Tibial nerve (tissue), 4 donors: ENCODE measurements around the gene EMC9. TPM values are rescaled to one million over a fixed set of nuclear protein-coding genes. Genes with fewer than 3 reads are reported as not detected.
A peak's percentile ranks its signal among the peaks of the same experiment; 100 is the strongest.

Experiments used
- DNase-seq, 2 donors: peaks; one replicate each; pipeline ENCODE4 v3.0.0-alpha.2; 2019; ENCODE audit warnings: low spot score in 2 of 2
- H3K27ac ChIP-seq, 4 donors: fragments of 200-600 bp; sonication (generic) in 3 of 4; one replicate each; pipeline ENCODE4 v1.5.1; 2017 to 2019; ENCODE audit warnings: mild to moderate bottlenecking in 1 of 4
- H3K27me3 ChIP-seq, 2 donors: fragments of 200-600 bp; sonication (generic) in 1 of 2; one replicate each; pipeline versions ENCODE4 v1.5.1 to v1.6.0; 2017 to 2019
- H3K36me3 ChIP-seq, 3 donors: fragments of 200-600 bp; sonication (generic); one replicate each; pipeline ENCODE4 v1.5.1; 2018 to 2019
- H3K4me1 ChIP-seq, 4 donors: fragments of 200-600 bp; sonication (generic) in 3 of 4; one replicate each; pipeline ENCODE4 v1.5.1; 2017 to 2019
- H3K4me3 ChIP-seq, 4 donors: fragments of 200-600 bp; sonication (generic) in 3 of 4; one replicate each; pipeline ENCODE4 v1.5.1; 2017 to 2019; ENCODE audit warnings: mild to moderate bottlenecking in 1 of 4, moderate library complexity in 1 of 4
- H3K9me3 ChIP-seq, 4 donors: fragments of 200-600 bp; sonication (generic) in 3 of 4; one replicate each; pipeline ENCODE4 v1.5.1; 2017 to 2019
- EP300 ChIP-seq, 2 donors: sonication (generic); formaldehyde crosslinking; IDR thresholded peaks; one replicate each; pipeline ENCODE4 v1.6.1; 2017; ENCODE audit warnings: antibody characterized with exemption in 2 of 2, mild to moderate bottlenecking in 1 of 2
- POLR2A ChIP-seq, 2 donors: fragments of 450-650 bp; IDR thresholded peaks; one replicate each; pipeline ENCODE4 v1.6.1; 2017; ENCODE audit warnings: antibody characterized with exemption in 2 of 2, mild to moderate bottlenecking in 2 of 2, moderate library complexity in 2 of 2
- WGBS, 2 donors: methylation state at CpG; one replicate each; pipeline ENCODE4 v1.1.5; 2018; 5-methylcytosine and 5-hydroxymethylcytosine counted together
- small RNA-seq: library from RNA; depleted of rRNA; stranded (forward); fragments of <200 nt; gene quantifications from one replicate; pipeline ENCODE3, GENCODE V24; 2016
- total RNA-seq, 4 donors: library from RNA; depleted of rRNA; stranded (reverse); fragments of >200 nt; gene quantifications; one replicate each; pipeline ENCODE4 v1.1.0, GENCODE V29; 2016
- TF ChIP-seq, protein P1 (sequence below), 5 experiments: fragments of 200-600 bp in 3 of 5; fragments of 450-650 bp in 2 of 5; sonication (generic) in 3 of 5; IDR thresholded peaks; one replicate each; pipeline ENCODE4 v1.5.1; 2016 to 2019; ENCODE audit warnings: antibody characterized with exemption in 5 of 5, mild to moderate bottlenecking in 3 of 5, moderate library complexity in 2 of 5

The EMC9 gene
- total RNA-seq, 4 donors from 2014 or later: 9.2 to 22.7 (median 14.4) TPM

DNA sequence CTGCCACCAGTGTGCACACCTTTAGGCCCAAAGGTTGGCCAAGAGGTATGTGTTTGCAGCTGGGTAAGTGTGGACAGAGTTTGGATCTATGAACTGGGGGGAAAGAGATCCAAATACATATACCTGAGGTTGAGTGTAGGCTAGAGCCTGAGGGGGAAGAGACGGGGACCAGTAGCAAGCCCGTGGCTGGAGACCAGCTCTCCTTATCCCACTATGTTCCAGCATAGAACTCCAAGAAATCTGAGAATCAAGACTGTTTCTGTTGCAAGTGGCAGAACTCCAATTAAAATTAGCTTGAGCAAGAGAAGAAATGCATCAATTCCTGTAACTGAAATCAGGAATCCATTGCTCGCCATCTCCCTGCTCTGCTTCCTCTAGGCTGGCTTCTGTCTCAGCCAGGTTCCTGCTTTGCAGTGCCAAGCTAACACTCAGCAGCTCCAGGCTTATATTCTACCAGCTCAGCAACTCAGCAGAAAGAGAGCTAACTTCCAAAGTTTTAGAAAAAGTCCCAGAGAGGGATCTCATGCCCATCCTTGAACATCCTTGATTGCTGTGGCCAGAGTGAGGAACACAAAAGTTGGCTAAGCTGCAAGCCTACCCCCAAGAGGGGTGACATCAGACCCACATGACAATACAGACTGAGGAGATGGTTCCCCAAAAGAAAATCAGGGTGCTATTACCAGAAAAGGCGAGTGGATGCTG, 48.7 kb downstream of the EMC9 start:
- Histone ChIP-seq H3K27me3 (no peaks in the 10 kb centered on the region), H3K9me3 (no peaks in the 10 kb centered on the region), H3K4me1 (peaks cover 0 to 33% (median 12%) of the 10 kb centered on the region in 4 donors), H3K4me3 (no peak overlapping the region), H3K36me3 (peaks cover 0 to 2% (median 0%) of the 10 kb centered on the region in 3 donors), H3K27ac (peak overlapping the region in 3 of 4 donors; percentile 93 to 98 (median 93))
- 79 to 82% methylated on average over 4 of the region's 4 CpGs for WGBS, 2 donors
- DNase-seq: peak in 1 of 2 donors; percentile 20
- no peak for TF ChIP-seq EP300 (IDR thresholded peaks at IDR 0.05)

DNA sequence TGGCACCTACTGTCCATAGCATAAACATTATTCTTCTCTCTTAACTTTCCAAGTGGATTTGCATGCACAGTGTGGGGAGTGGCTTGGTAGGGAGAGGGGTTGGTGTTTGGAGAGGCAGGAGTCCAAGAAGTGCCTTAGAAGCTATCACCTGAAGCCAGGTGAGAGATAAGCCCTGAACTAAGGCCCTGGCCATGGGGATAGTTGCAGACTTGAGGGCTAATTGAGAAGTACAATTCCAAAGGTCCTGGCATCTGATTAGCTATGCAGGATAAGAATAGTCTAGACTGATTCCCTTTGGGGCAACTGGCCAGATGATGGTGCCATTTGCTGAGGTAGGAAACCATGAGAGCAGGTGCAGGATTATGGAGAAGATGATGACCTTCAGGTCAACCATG, 49.3 kb downstream of the EMC9 start:
- H3K27ac ChIP-seq: peak overlapping the region in 2 of 4 donors; percentile 93 to 98
- H3K27me3 ChIP-seq: no peaks in the 10 kb centered on the region
- DNase-seq: no peak
- H3K36me3 ChIP-seq: no peaks in the 10 kb centered on the region
- peaks cover 0 to 33% (median 12%) of the 10 kb centered on the region in 4 donors for H3K4me1 ChIP-seq
- H3K9me3 ChIP-seq: no peaks in the 10 kb centered on the region
- TF ChIP-seq, protein P1, sequence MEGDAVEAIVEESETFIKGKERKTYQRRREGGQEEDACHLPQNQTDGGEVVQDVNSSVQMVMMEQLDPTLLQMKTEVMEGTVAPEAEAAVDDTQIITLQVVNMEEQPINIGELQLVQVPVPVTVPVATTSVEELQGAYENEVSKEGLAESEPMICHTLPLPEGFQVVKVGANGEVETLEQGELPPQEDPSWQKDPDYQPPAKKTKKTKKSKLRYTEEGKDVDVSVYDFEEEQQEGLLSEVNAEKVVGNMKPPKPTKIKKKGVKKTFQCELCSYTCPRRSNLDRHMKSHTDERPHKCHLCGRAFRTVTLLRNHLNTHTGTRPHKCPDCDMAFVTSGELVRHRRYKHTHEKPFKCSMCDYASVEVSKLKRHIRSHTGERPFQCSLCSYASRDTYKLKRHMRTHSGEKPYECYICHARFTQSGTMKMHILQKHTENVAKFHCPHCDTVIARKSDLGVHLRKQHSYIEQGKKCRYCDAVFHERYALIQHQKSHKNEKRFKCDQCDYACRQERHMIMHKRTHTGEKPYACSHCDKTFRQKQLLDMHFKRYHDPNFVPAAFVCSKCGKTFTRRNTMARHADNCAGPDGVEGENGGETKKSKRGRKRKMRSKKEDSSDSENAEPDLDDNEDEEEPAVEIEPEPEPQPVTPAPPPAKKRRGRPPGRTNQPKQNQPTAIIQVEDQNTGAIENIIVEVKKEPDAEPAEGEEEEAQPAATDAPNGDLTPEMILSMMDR (IDR thresholded peaks at IDR 0.05): no peak
- no peak overlapping the region for H3K4me3 ChIP-seq

DNA sequence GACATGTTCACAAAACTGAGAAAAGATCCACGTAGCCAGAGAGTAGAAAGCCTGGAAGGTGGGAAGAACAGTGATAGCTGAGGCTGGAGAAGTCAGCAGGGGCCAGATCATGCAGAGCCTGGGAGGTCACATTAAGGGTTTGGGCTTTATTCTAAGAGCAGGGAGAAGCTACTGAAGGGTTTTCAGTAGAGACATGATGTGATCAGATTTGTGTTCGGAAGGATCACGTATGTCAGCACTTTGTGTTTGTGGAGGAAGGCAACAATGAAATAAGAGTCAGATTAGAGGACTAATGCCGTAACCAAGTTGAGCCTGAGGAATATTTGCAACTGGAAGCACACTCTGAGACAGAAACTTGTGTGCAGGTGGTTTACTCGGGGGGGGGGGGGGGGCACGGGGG, 51.5 kb downstream of the EMC9 start:
- 87 to 88% methylated on average over 6 of the region's 6 CpGs for WGBS, 2 donors
- Histone ChIP-seq H3K9me3 (no peaks in the 10 kb centered on the region), H3K4me3 (no peak overlapping the region), H3K27ac (no peak overlapping the region), H3K36me3 (no peaks in the 10 kb centered on the region), H3K4me1 (peaks cover 0 to 21% (median 7%) of the 10 kb centered on the region in 4 donors), H3K27me3 (no peaks in the 10 kb centered on the region)
- TF ChIP-seq, protein P1 (IDR thresholded peaks at IDR 0.05): no peak
- no peak for TF ChIP-seq POLR2A (IDR thresholded peaks at IDR 0.05)
- no peak for TF ChIP-seq EP300 (IDR thresholded peaks at IDR 0.05)
- DNase-seq: no peak

Small RNAs within 50 kb of the gene (small RNA-seq; reads per million reads assigned to genes)
- gene AL136295.4 (not detected), gene IPO4 (not detected), gene IRF9 (not detected), gene RNA5SP383 (not detected)

Other genes starting within 250 kb of the EMC9 start
- 10 to 100 TPM; 28.8 to 61.5 (median 49.8) TPM for gene DHRS4, start 187.8 kb downstream of the EMC9 start, total RNA-seq
- 10 to 100 TPM; 15.3 to 19.6 (median 17.7) TPM for gene DHRS4L2, start 152.7 kb downstream of the EMC9 start, total RNA-seq
- under 1 TPM in 3 of 4 donors, not detected in 1; 0.42 to 0.60 (median 0.44) TPM for gene CARMIL3, start 89.6 kb downstream of the EMC9 start, total RNA-seq
- not detected for gene CPNE6, start 70.0 kb downstream of the EMC9 start, total RNA-seq
- 10 to 100 TPM; 28.9 to 49.2 (median 34.3) TPM for gene PCK2, start 47.3 kb downstream of the EMC9 start, total RNA-seq
- 100 to 1,000 TPM in 2 of 4 donors, 10 to 100 TPM in 2; 68.9 to 126 (median 98.9) TPM for gene DCAF11, start 26.8 kb downstream of the EMC9 start, total RNA-seq
- 1 to 10 TPM; 4.8 to 7.0 (median 5.9) TPM for gene NRL, start 26.6 kb downstream of the EMC9 start, total RNA-seq
- gene FITM1, start 10.9 kb downstream of the EMC9 start, total RNA-seq: 1 to 10 TPM in 1 of 4 donors, under 1 TPM in 1, not detected in 2; 0.78 to 1.3 TPM
- 100 to 1,000 TPM in 3 of 4 donors, 10 to 100 TPM in 1; 96.9 to 130 (median 110) TPM for gene PSME1, start 5.4 kb downstream of the EMC9 start, total RNA-seq
- 10 to 100 TPM; 33.7 to 64.0 (median 51.9) TPM for gene PSME2, start 5.0 kb upstream of the EMC9 start, total RNA-seq
- gene RNF31, start 5.9 kb upstream of the EMC9 start, total RNA-seq: 100 to 1,000 TPM in 1 of 4 donors, 10 to 100 TPM in 3; 33.5 to 112 (median 72.9) TPM
- gene IRF9, start 19.7 kb upstream of the EMC9 start, total RNA-seq: 100 to 1,000 TPM in 1 of 4 donors, 10 to 100 TPM in 3; 55.7 to 106 (median 65.8) TPM
- gene REC8, start 30.5 kb upstream of the EMC9 start, total RNA-seq: 10 to 100 TPM in 3 of 4 donors, 1 to 10 TPM in 1; 6.5 to 25.5 (median 16.3) TPM
- 10 to 100 TPM; 19.4 to 88.5 (median 26.9) TPM for gene IPO4, start 47.2 kb upstream of the EMC9 start, total RNA-seq
- 10 to 100 TPM; 46.8 to 61.3 (median 54.6) TPM for gene TM9SF1, start 53.9 kb upstream of the EMC9 start, total RNA-seq
- gene TSSK4, start 64.1 kb upstream of the EMC9 start, total RNA-seq: not detected
- 100 to 1,000 TPM in 1 of 4 donors, 10 to 100 TPM in 3; 43.9 to 118 (median 82.1) TPM for gene CHMP4A, start 71.9 kb upstream of the EMC9 start, total RNA-seq
- 10 to 100 TPM; 16.5 to 48.3 (median 28.9) TPM for gene MDP1, start 74.5 kb upstream of the EMC9 start, total RNA-seq
- 100 to 1,000 TPM in 2 of 4 donors, 10 to 100 TPM in 2; 68.6 to 109 (median 98.3) TPM for gene NEDD8, start 90.8 kb upstream of the EMC9 start, total RNA-seq
- 10 to 100 TPM; 46.5 to 63.4 (median 57.2) TPM for gene GMPR2, start 91.3 kb upstream of the EMC9 start, total RNA-seq
- gene TINF2, start 101.0 kb upstream of the EMC9 start, total RNA-seq: 10 to 100 TPM; 53.9 to 66.4 (median 60.8) TPM
- 10 to 100 TPM; 13.5 to 53.5 (median 19.4) TPM for gene TGM1, start 121.6 kb upstream of the EMC9 start, total RNA-seq
- 10 to 100 TPM; 36.5 to 68.4 (median 42.9) TPM for gene RABGGTA, start 130.0 kb upstream of the EMC9 start, total RNA-seq
- 10 to 100 TPM; 15.7 to 43.5 (median 22.6) TPM for gene DHRS1, start 158.2 kb upstream of the EMC9 start, total RNA-seq
- 10 to 100 TPM; 17.0 to 24.9 (median 20.4) TPM for gene NOP9, start 158.3 kb upstream of the EMC9 start, total RNA-seq
- gene CIDEB, start 166.4 kb upstream of the EMC9 start, total RNA-seq: 10 to 100 TPM in 3 of 4 donors, 1 to 10 TPM in 1; 9.4 to 34.5 (median 14.2) TPM
- 10 to 100 TPM; 15.5 to 31.5 (median 20.2) TPM for gene LTB4R2, start 168.5 kb upstream of the EMC9 start, total RNA-seq
- 10 to 100 TPM in 3 of 4 donors, 1 to 10 TPM in 1; 8.4 to 14.4 (median 11.8) TPM for gene LTB4R, start 169.9 kb upstream of the EMC9 start, total RNA-seq
- gene ADCY4, start 193.5 kb upstream of the EMC9 start, total RNA-seq: 10 to 100 TPM; 32.0 to 68.1 (median 53.2) TPM
- gene RIPK3, start 198.4 kb upstream of the EMC9 start, total RNA-seq: 1 to 10 TPM; 4.0 to 9.6 (median 9.0) TPM
- 100 to 1,000 TPM in 2 of 4 donors, 10 to 100 TPM in 2; 58.6 to 132 (median 99.1) TPM for gene NFATC4, start 226.6 kb upstream of the EMC9 start, total RNA-seq